DOHH2 (cell line): ENCODE measurements around the gene EIF2S2.

ENCODE experiments used
- H3F3A ChIP-seq: fragments of 200-600 bp; sonication (generic), shearing (Covaris generic); 2 replicates; pipeline ENCODE4 v1.6.0; 2016; ENCODE audit warnings: antibody characterized with exemption, mild to moderate bottlenecking; ENCODE audit not compliant: control insufficient read depth, insufficient read depth
- H3K27ac ChIP-seq: fragments of 200-600 bp; sonication (generic); 2 replicates; pipeline ENCODE4 v1.5.1; 2014; ENCODE audit warnings: low read depth, mild to moderate bottlenecking, low read length, moderate library complexity
- H3K27me3 ChIP-seq: fragments of 200-600 bp; sonication (generic); 2 replicates; pipeline ENCODE4 v1.6.1; 2014; ENCODE audit warnings: mild to moderate bottlenecking, low read length, mixed read lengths; ENCODE audit not compliant: control insufficient read depth
- H3K36me3 ChIP-seq: fragments of 200-600 bp; sonication (generic); 2 replicates; pipeline ENCODE4 v1.6.1; 2014; ENCODE audit warnings: mild to moderate bottlenecking, low read length, moderate library complexity, mixed read lengths; ENCODE audit not compliant: control insufficient read depth
- H3K4me1 ChIP-seq: fragments of 200-600 bp; sonication (generic); 2 replicates; pipeline ENCODE4 v1.6.1; 2014; ENCODE audit warnings: mild to moderate bottlenecking, low read length, mixed read lengths; ENCODE audit not compliant: control insufficient read depth
- H3K4me2 ChIP-seq: fragments of 200-600 bp; sonication (generic); 2 replicates; pipeline ENCODE4 v1.6.0; 2014; ENCODE audit warnings: mild to moderate bottlenecking, low read length, moderate library complexity
- H3K4me3 ChIP-seq: fragments of 200-600 bp; sonication (generic); 2 replicates; pipeline ENCODE4 v1.5.1; 2014; ENCODE audit warnings: mild to moderate bottlenecking, low read length, mixed read lengths
- H3K79me2 ChIP-seq: fragments of 200-600 bp; sonication (generic); 2 replicates; pipeline ENCODE4 v1.6.1; 2014; ENCODE audit warnings: mild to moderate bottlenecking, low read length, mixed read lengths; ENCODE audit not compliant: control insufficient read depth
- H3K9me2 ChIP-seq: fragments of 200-600 bp; sonication (generic); replicated peaks from 2 replicates; pipeline ENCODE4 v1.6.1; 2014; ENCODE audit warnings: mild to moderate bottlenecking, low read length, mixed read lengths; ENCODE audit not compliant: control insufficient read depth
- H3K9me3 ChIP-seq: fragments of 200-600 bp; sonication (generic); 2 replicates; pipeline ENCODE4 v1.6.1; 2014; ENCODE audit warnings: antibody characterized with exemption, low read length, mixed read lengths; ENCODE audit not compliant: control insufficient read depth, insufficient read depth
- H4K20me1 ChIP-seq: fragments of 200-600 bp; sonication (generic); 2 replicates; pipeline ENCODE4 v1.6.0; 2014; ENCODE audit warnings: low read depth, mild to moderate bottlenecking, antibody characterized with exemption, low read length, moderate library complexity; ENCODE audit not compliant: control insufficient read depth, insufficient read depth
- EZH2phosphoT487 ChIP-seq: fragments of 200-600 bp; sonication (generic); IDR thresholded peaks from 2 replicates; pipeline ENCODE4 v1.6.1; 2017; ENCODE audit warnings: borderline replicate concordance, mild to moderate bottlenecking, antibody characterized with exemption, low read length, moderate library complexity, mixed read lengths
- TF ChIP-seq, protein P1 (sequence below): fragments of 200-600 bp; sonication (generic); IDR thresholded peaks from one replicate; pipeline ENCODE4 v1.5.1; 2014; ENCODE audit warnings: antibody characterized with exemption, mild to moderate bottlenecking, low read depth, low read length; ENCODE audit not compliant: poor library complexity, severe bottlenecking

EIF2S2 gene

DNA sequence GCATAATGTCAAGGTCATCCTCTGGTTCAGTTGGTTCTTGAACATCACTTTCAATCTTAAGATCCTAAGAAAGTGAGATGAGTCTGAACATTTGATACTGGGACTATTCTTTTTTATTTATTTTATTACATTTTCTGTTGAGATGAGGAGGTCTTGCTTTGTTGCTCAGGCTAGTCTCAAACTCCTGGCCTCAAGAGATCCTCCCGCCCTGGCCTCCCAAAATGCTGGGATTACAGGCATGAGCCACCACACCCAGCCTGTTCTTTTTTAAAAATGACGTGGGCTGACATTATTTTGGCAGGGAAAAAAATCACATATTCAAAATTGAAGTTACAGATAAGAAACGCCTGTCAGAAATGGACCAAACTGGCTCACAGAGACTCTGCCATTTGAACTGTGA, 13.5 kb downstream of the EIF2S2 start:
- no peak overlapping the region for H3K4me2 ChIP-seq
- H3K9me2 ChIP-seq, result no peaks in the 10 kb centered on the region
- no peaks in the 10 kb centered on the region for H3K4me1 ChIP-seq
- peaks cover 13% of the 10 kb centered on the region for H3F3A ChIP-seq
- no peaks in the 10 kb centered on the region for H3K27me3 ChIP-seq
- no peak overlapping the region for H3K27ac ChIP-seq
- peaks cover 100% of the 10 kb centered on the region for H3K36me3 ChIP-seq
- peaks cover 49% of the 10 kb centered on the region for H3K79me2 ChIP-seq
- no peak for TF ChIP-seq EZH2phosphoT487
- TF ChIP-seq, protein P1, sequence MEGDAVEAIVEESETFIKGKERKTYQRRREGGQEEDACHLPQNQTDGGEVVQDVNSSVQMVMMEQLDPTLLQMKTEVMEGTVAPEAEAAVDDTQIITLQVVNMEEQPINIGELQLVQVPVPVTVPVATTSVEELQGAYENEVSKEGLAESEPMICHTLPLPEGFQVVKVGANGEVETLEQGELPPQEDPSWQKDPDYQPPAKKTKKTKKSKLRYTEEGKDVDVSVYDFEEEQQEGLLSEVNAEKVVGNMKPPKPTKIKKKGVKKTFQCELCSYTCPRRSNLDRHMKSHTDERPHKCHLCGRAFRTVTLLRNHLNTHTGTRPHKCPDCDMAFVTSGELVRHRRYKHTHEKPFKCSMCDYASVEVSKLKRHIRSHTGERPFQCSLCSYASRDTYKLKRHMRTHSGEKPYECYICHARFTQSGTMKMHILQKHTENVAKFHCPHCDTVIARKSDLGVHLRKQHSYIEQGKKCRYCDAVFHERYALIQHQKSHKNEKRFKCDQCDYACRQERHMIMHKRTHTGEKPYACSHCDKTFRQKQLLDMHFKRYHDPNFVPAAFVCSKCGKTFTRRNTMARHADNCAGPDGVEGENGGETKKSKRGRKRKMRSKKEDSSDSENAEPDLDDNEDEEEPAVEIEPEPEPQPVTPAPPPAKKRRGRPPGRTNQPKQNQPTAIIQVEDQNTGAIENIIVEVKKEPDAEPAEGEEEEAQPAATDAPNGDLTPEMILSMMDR, result no peak
- H3K4me3 ChIP-seq, result no peak overlapping the region
- H3K9me3 ChIP-seq, result no peaks in the 10 kb centered on the region
- peaks cover 3% of the 10 kb centered on the region; the same call in 1 of the 2 replicates for H4K20me1 ChIP-seq

DNA sequence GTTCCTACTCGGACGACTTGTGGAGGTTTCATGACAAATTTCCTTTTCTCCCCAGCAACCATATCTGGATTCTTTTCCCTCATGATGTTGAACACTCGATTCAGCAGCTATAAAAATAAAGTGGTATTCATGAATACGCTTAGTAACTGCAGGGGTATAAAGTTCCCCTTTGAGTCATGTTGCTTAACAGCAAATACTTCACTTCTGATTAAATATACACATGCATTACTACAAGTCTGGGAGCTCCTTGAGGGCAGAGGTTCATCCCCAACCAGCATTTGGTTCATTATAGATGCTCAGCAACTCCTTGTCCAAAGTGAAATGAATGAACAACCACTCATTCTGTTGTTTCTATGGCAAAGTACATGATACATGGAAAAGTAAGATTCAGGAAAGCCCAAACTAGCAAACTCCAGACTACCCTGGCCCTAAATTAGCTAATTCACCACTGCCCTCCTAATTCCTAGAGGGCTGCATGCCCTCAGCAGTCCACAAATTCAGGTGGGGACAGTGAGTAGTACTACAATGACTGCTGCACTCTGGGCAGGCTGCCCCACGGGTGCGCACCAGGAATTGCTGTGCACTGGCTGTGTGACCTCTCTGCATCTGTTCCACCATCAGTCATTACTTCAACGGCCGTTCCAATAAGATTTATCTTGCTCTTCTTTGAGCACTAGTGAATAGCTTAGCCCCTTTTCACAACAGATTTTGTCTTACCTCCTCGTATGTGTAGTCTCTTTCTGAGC, 15.2 kb downstream of the EIF2S2 start:
- TF ChIP-seq EZH2phosphoT487, result no peak
- TF ChIP-seq, protein P1, result no peak
- H3K4me1 ChIP-seq, result no peaks in the 10 kb centered on the region
- no peaks in the 10 kb centered on the region for H3K27me3 ChIP-seq
- H3K9me3 ChIP-seq, result no peaks in the 10 kb centered on the region
- peaks cover 41% of the 10 kb centered on the region for H3K79me2 ChIP-seq
- H3K4me3 ChIP-seq, result no peak overlapping the region
- H3K9me2 ChIP-seq, result no peaks in the 10 kb centered on the region
- H3K27ac ChIP-seq, result no peak overlapping the region
- peaks cover 14% of the 10 kb centered on the region for H3F3A ChIP-seq
- H4K20me1 ChIP-seq, result peaks cover under 1% of the 10 kb centered on the region; the same call in 1 of the 2 replicates
- H3K4me2 ChIP-seq, result no peak overlapping the region
- peaks cover 100% of the 10 kb centered on the region for H3K36me3 ChIP-seq

DNA sequence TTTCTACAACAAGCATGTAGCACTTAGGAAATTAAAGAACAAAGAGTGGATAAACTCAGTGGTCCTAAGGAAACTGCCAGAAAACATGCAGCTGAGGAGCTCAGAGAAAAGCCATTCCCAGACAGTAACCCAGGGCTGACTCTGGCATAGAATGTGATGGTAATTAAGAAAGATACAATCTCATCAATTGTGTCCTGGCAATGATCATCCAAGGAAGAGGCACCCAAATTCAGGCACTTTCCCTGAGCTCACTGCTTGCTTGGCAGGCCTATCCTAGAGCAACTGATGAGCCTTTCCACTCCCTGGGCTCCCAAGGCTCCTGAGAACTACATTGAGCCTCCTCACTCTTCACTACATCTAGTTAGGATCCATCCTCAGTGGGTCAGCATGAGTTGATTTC, 16.2 kb downstream of the EIF2S2 start:
- no peaks in the 10 kb centered on the region for H4K20me1 ChIP-seq
- no peaks in the 10 kb centered on the region for H3K4me1 ChIP-seq
- H3K4me2 ChIP-seq, result no peak overlapping the region
- H3F3A ChIP-seq, result peaks cover 16% of the 10 kb centered on the region
- no peaks in the 10 kb centered on the region for H3K9me2 ChIP-seq
- no peak overlapping the region for H3K27ac ChIP-seq
- no peak for TF ChIP-seq EZH2phosphoT487
- TF ChIP-seq, protein P1, result no peak
- no peak overlapping the region for H3K4me3 ChIP-seq
- peaks cover 31% of the 10 kb centered on the region for H3K79me2 ChIP-seq
- peaks cover 97% of the 10 kb centered on the region for H3K36me3 ChIP-seq
- H3K27me3 ChIP-seq, result no peaks in the 10 kb centered on the region
- no peaks in the 10 kb centered on the region for H3K9me3 ChIP-seq
